ENCODE measurements around the gene PYHIN1. TPM values are rescaled to one million over a fixed set of nuclear protein-coding genes. Genes with fewer than 3 reads are reported as not detected.

PYHIN1 gene
- polyA plus RNA-seq (2012; ENCODE audit: insufficient read depth, insufficient read length, low read depth), result not detected

DNA sequence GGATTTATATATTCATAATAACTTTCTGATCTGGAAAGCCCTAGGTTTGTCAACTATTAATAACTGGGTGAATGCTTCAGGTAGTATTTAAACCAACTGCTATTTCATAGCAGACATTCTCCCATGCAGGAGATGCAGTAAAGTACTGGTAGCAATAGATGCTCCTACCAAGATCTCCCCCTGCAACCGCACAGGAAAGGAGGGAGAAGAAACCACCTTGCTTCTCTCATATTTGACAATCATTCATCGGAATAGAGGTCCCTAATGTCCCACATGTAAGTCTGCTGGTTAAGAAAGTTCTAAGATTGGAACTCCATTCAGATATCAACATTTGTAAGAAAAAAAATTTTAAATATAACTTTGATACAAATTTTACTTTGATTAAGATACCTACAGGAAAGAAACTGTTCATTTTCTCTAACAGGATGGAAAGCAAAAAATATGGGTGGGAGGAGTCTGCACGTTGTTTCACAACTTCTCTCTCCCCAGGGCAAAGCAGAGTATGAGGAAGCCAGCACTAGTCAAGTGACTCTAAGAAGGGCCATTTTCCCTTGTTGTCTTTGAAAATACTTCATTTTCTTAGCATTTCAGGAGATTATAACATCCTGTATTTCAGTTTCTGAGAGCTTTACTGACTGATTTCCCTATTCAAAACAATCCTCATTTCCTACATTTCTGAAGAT is at the start of gene PYHIN1:
Gene PYHIN1 (plus strand): TSS at position 498 of the 683 bp plus-strand sequence. CDS start 5,359 bp downstream, outside the sequence.
- TF ChIP-seq, protein P1, sequence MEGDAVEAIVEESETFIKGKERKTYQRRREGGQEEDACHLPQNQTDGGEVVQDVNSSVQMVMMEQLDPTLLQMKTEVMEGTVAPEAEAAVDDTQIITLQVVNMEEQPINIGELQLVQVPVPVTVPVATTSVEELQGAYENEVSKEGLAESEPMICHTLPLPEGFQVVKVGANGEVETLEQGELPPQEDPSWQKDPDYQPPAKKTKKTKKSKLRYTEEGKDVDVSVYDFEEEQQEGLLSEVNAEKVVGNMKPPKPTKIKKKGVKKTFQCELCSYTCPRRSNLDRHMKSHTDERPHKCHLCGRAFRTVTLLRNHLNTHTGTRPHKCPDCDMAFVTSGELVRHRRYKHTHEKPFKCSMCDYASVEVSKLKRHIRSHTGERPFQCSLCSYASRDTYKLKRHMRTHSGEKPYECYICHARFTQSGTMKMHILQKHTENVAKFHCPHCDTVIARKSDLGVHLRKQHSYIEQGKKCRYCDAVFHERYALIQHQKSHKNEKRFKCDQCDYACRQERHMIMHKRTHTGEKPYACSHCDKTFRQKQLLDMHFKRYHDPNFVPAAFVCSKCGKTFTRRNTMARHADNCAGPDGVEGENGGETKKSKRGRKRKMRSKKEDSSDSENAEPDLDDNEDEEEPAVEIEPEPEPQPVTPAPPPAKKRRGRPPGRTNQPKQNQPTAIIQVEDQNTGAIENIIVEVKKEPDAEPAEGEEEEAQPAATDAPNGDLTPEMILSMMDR (IDR thresholded peaks at IDR 0.05; ENCODE audit: low read depth, low read length), result no peak
- Histone ChIP-seq H3K9me3 (no peaks in the 10 kb centered on the region), H3K36me3 (no peaks in the 10 kb centered on the region), H3K27me3 (no peaks in the 10 kb centered on the region), H3K4me3 (ENCODE audit: low read depth, low read length) (no peak within 1 kb of the TSS), H3K4me1 (no peaks in the 10 kb centered on the region)
- DNase-seq, result no peak

DNA sequence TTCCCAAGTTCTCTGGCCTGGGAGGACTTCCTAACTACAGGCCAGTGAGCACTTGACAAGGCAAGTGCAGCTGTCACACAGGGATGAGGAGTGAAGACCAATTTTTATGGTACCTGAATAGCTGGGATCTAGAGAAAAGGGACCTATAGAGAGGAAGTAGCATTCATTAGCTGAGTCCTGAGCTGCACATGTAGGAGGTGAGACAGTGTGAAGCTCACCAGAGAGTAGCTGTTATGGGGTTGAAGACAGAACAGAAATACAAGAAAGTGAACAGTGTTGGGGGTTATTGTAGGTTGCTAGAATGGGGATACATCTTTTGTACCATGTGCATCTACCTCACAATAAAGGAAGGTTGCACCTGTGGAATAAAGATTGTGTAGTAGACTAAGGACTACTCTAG is 37.7 kb upstream of the PYHIN1 start:
- DNase-seq, result no peak
- Histone ChIP-seq H3K9me3 (no peaks in the 10 kb centered on the region), H3K4me3 (ENCODE audit: low read depth, low read length) (no peak overlapping the region), H3K36me3 (no peaks in the 10 kb centered on the region), H3K27me3 (no peaks in the 10 kb centered on the region), H3K4me1 (no peaks in the 10 kb centered on the region)
- TF ChIP-seq, protein P1 (IDR thresholded peaks at IDR 0.05; ENCODE audit: low read depth, low read length), result no peak

DNA sequence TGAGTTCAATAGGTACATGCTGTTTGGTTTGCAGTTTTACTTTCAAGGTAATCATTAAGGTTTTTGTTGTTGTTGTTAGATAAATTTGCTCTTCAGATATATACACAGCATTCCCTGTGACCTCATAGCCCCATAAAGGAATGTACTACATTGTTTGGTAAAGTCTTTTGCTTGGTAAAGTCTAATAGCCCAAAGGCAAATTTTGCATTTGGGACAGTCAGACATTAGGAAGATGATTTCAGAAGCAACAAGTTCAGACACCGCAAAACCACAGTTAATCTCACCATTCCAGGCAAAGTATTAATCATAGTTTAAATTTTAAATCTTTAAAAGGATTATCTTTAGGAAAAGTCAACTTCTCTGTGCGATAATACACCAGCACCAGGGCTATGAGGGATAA is 32.6 kb upstream of the PYHIN1 start:
- Histone ChIP-seq H3K9me3 (no peaks in the 10 kb centered on the region), H3K36me3 (no peaks in the 10 kb centered on the region), H3K4me1 (no peaks in the 10 kb centered on the region), H3K4me3 (ENCODE audit: low read depth, low read length) (no peak overlapping the region), H3K27me3 (no peaks in the 10 kb centered on the region)
- TF ChIP-seq, protein P1 (IDR thresholded peaks at IDR 0.05; ENCODE audit: low read depth, low read length), result no peak
- no peak for DNase-seq

DNA sequence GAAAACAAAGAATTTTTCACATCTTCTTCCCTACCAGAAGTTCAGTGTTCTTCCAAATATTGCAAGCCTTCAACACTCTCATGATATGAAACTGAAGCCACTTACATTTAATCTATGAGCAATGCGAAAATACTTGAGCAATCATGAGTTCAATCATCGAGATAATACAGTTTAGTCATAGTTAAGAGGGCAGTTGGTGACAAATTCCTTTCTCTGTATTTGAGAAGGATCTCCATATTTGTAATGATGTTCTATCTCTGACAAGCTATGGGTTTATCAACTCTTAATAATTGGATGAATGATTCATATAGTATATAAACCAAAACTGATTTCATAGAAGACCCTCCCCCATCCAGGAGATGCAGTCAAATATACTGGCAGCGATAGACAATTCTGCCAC is 29.7 kb upstream of the PYHIN1 start:
- H3K4me3 ChIP-seq (ENCODE audit: low read depth, low read length), result no peak overlapping the region
- no peaks in the 10 kb centered on the region for H3K9me3 ChIP-seq
- TF ChIP-seq, protein P1 (IDR thresholded peaks at IDR 0.05; ENCODE audit: low read depth, low read length), result no peak
- H3K36me3 ChIP-seq, result no peaks in the 10 kb centered on the region
- no peaks in the 10 kb centered on the region for H3K27me3 ChIP-seq
- H3K4me1 ChIP-seq, result no peaks in the 10 kb centered on the region
- no peak for DNase-seq

DNA sequence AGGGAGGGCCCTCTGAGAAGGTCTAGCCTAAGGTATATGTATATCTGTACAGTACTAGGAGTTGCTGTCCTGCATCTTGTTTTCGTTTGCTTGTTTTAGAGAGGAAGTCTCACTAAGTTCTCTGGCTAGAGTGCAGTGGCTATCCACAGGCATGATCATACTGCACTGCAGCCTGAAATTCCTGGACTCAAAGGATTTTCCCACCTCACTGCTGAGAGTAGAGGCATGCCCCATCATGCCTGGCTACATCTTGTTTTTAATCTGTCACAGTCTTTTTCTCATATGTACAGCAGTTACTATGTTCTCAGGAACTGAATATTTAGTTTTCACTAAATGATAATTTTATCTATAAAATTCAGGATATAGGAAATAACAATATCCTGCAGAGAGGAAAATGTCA is 15.3 kb upstream of the PYHIN1 start:
- Histone ChIP-seq H3K36me3 (no peaks in the 10 kb centered on the region), H3K27me3 (no peaks in the 10 kb centered on the region), H3K4me1 (no peaks in the 10 kb centered on the region), H3K4me3 (ENCODE audit: low read depth, low read length) (no peak overlapping the region), H3K9me3 (no peaks in the 10 kb centered on the region)
- DNase-seq, result no peak
- TF ChIP-seq, protein P1 (IDR thresholded peaks at IDR 0.05; ENCODE audit: low read depth, low read length), result no peak

DNA sequence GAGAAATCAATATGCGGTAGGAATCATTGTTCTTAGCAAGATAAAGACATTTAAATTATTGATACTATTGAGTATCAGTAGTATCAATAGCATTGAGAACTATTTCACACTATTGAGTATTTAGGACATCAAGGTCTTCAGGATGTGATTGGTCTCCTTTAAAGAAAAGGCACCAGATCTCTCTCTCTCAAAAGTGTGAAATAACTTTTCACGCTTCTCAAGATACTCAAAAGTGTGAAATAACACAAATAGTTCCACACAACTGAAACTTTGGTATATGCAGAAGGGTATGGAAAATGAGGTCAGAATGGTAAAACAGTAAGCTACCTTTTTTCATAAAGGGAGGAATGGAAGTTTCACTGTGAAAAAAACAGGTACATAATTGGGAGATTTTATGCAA is 6.7 kb upstream of the PYHIN1 start:
- no peaks in the 10 kb centered on the region for H3K4me1 ChIP-seq
- no peaks in the 10 kb centered on the region for H3K27me3 ChIP-seq
- DNase-seq, result no peak
- H3K9me3 ChIP-seq, result no peaks in the 10 kb centered on the region
- TF ChIP-seq, protein P1 (IDR thresholded peaks at IDR 0.05; ENCODE audit: low read depth, low read length), result no peak
- no peak overlapping the region for H3K4me3 ChIP-seq (ENCODE audit: low read depth, low read length)
- H3K36me3 ChIP-seq, result no peaks in the 10 kb centered on the region
